Natural killer cell (primary cell): Measurements from ENCODE around the gene SLC23A2. TPM values are rescaled to one million over a fixed set of nuclear protein-coding genes. Genes with fewer than 3 reads are reported as not detected.

Experiments
- ATAC-seq, 3 donors: fragments of 150-1000 bp in 2 of 3; fragments of 200-7000 bp in 1 of 3; cut with Tn5 transposase; 1 replicate in 1 of 3; 2 replicates in 2 of 3; pipeline ENCODE4 v1.10.0; 2021; ENCODE audit warnings: mild to moderate bottlenecking in 2 of 3, moderate library complexity in 2 of 3
- DNase-seq, 2 donors: peaks; one replicate each; pipeline versions ENCODE4 v3.0.0 to v3.0.0-alpha.2; 2013 to 2021; ENCODE audit warnings: mixed read lengths in 1 of 2
- H3K27ac ChIP-seq: one replicate; pipeline ENCODE4 v1.5.1; 2013; ENCODE audit warnings: mild to moderate bottlenecking, low read length
- H3K27me3 ChIP-seq: one replicate; pipeline ENCODE4 v1.6.1; 2013; ENCODE audit warnings: low read length; ENCODE audit not compliant: control insufficient read depth, insufficient read depth
- H3K36me3 ChIP-seq: one replicate; pipeline ENCODE4 v1.6.1; 2013; ENCODE audit warnings: low read length; ENCODE audit not compliant: control insufficient read depth, insufficient read depth
- H3K4me1 ChIP-seq: one replicate; pipeline ENCODE4 v1.6.1; 2013; ENCODE audit warnings: low read length; ENCODE audit not compliant: control insufficient read depth, insufficient read depth
- H3K4me3 ChIP-seq: one replicate; pipeline ENCODE4 v1.5.1; 2013; ENCODE audit warnings: low read length
- H3K9me3 ChIP-seq: one replicate; pipeline ENCODE4 v1.6.1; 2013; ENCODE audit warnings: low read length; ENCODE audit not compliant: control insufficient read depth, insufficient read depth
- H3K27ac Mint-ChIP-seq, 2 donors: one replicate each; pipeline ENCODE4 v1.8.0; 2022; ENCODE audit warnings: mild to moderate bottlenecking in 2 of 2, mixed read lengths in 2 of 2, moderate library complexity in 1 of 2
- H3K27me3 Mint-ChIP-seq, 2 donors: one replicate each; pipeline ENCODE4 v1.8.0; 2022; ENCODE audit warnings: low read depth in 2 of 2, mixed read lengths in 2 of 2
- H3K36me3 Mint-ChIP-seq: one replicate; pipeline ENCODE4 v1.8.0; 2022; ENCODE audit warnings: mixed read lengths
- H3K4me1 Mint-ChIP-seq, 2 donors: one replicate each; pipeline ENCODE4 v1.8.0; 2022; ENCODE audit warnings: mixed read lengths in 2 of 2
- H3K4me3 Mint-ChIP-seq: one replicate; pipeline ENCODE4 v1.8.0; 2022; ENCODE audit warnings: mild to moderate bottlenecking, moderate library complexity, mixed read lengths
- H3K9me3 Mint-ChIP-seq, 2 donors: one replicate each; pipeline ENCODE4 v1.8.0; 2022; ENCODE audit warnings: mixed read lengths in 2 of 2
- CTCF ChIP-seq: fragments of 200-600 bp; IDR thresholded peaks from one replicate; pipeline ENCODE4 v1.8.0; 2022; ENCODE audit warnings: antibody characterized with exemption
- WGBS: methylation state at CpG from one replicate; pipeline ENCODE4 v1.1.7; 2013; ENCODE audit warnings: missing lambda C conversion rate; ENCODE audit not compliant: insufficient coverage; 5-methylcytosine and 5-hydroxymethylcytosine counted together
- intact Hi-C: fragments of 100-400 bp; cut with micrococcal nuclease; formaldehyde crosslinking; loops from one replicate; pipeline ENCODE4 v1.14.2; 2022
- total RNA-seq, 4 donors: library from RNA; stranded (reverse); fragments of 120-200 nt in 1 of 4; gene quantifications; one replicate each; pipeline versions ENCODE4 v1.2.3 to v1.2.4, GENCODE V29; 2013 to 2022

Gene SLC23A2
- total RNA-seq, 3 donors from 2014 or later (not counting 1 experiment from before 2014, with no cell fraction given), result 21.8 to 31.5 (median 26.0) TPM

GRCh38 chr20:4876301-4876700 is 125.0 kb downstream of the SLC23A2 start:
- no peak overlapping the region for H3K27ac Mint-ChIP-seq
- H3K36me3 ChIP-seq, result peaks cover 50% of the 10 kb centered on the region

GRCh38 chr20:4875578-4876067 is 125.7 kb downstream of the SLC23A2 start:
- DNase-seq, result no peak
- H3K27me3 ChIP-seq, result no peaks in the 10 kb centered on the region
- ATAC-seq, result no peak
- H3K4me1 ChIP-seq, result no peaks in the 10 kb centered on the region
- Mint-ChIP-seq H3K36me3 (no peaks in the 10 kb centered on the region), H3K4me3 (no peak overlapping the region), H3K4me1 (peaks cover 5 to 6% of the 10 kb centered on the region in 2 donors), H3K9me3 (no peaks in the 10 kb centered on the region), H3K27me3 (no peaks in the 10 kb centered on the region), H3K27ac (no peak overlapping the region)
- no peak overlapping the region for H3K4me3 ChIP-seq
- H3K9me3 ChIP-seq, result no peaks in the 10 kb centered on the region
- no peak for TF ChIP-seq CTCF
- H3K27ac ChIP-seq, result no peak overlapping the region
- intact Hi-C loops, result no loop called here
- WGBS, result 97% methylated on average over 16 of the region's 16 CpGs
- H3K36me3 ChIP-seq, result peaks cover 54% of the 10 kb centered on the region

More at GRCh38 chr20:4876301-4876700, 125.0 kb downstream of the SLC23A2 start:
- ATAC-seq (no peak), DNase-seq (no peak)
- Mint-ChIP-seq H3K36me3 (no peaks in the 10 kb centered on the region), H3K27me3 (no peaks in the 10 kb centered on the region), H3K4me3 (no peak overlapping the region), H3K9me3 (no peaks in the 10 kb centered on the region), H3K4me1 (peaks cover 12 to 13% of the 10 kb centered on the region in 2 donors)
- H3K4me1 ChIP-seq, result no peaks in the 10 kb centered on the region
- H3K9me3 ChIP-seq, result no peaks in the 10 kb centered on the region
- intact Hi-C loops, result no loop called here
- no peak overlapping the region for H3K4me3 ChIP-seq
- WGBS, result 87% methylated on average over 4 of the region's 4 CpGs
- H3K27ac ChIP-seq, result no peak overlapping the region
- no peaks in the 10 kb centered on the region for H3K27me3 ChIP-seq
- no peak for TF ChIP-seq CTCF

- peaks cover 10% of the 10 kb centered on the region for H3K36me3 Mint-ChIP-seq
- WGBS, result 100% methylated on average over 2 of the region's 2 CpGs
- no peak for TF ChIP-seq CTCF
- no peaks in the 10 kb centered on the region for H3K9me3 ChIP-seq
- intact Hi-C loops, result no loop called here
- DNase-seq (no peak), ATAC-seq (no peak)
- no peaks in the 10 kb centered on the region for H3K4me1 ChIP-seq
- H3K4me1 Mint-ChIP-seq, result no peaks in the 10 kb centered on the region
- H3K27ac ChIP-seq, result no peak overlapping the region
- H3K27me3 ChIP-seq, result no peaks in the 10 kb centered on the region
- no peak overlapping the region for H3K27ac Mint-ChIP-seq
- H3K27me3 Mint-ChIP-seq, result no peaks in the 10 kb centered on the region
- no peak overlapping the region for H3K4me3 Mint-ChIP-seq
- no peak overlapping the region for H3K4me3 ChIP-seq
- H3K36me3 ChIP-seq, result peaks cover 53% of the 10 kb centered on the region
- no peaks in the 10 kb centered on the region for H3K9me3 Mint-ChIP-seq
Observed at GRCh38 chr20:4873396-4873795, 127.9 kb downstream of the SLC23A2 start.

- no peak for TF ChIP-seq CTCF
- ATAC-seq (no peak), DNase-seq (no peak)
- no peaks in the 10 kb centered on the region for H3K27me3 ChIP-seq
- no peak overlapping the region for H3K27ac Mint-ChIP-seq
- H3K27ac ChIP-seq, result no peak overlapping the region
- no peaks in the 10 kb centered on the region for H3K27me3 Mint-ChIP-seq
- H3K4me3 ChIP-seq, result no peak overlapping the region
- no peaks in the 10 kb centered on the region for H3K9me3 ChIP-seq
- H3K4me1 ChIP-seq, result no peaks in the 10 kb centered on the region
- no peaks in the 10 kb centered on the region for H3K4me1 Mint-ChIP-seq
- H3K9me3 Mint-ChIP-seq, result no peaks in the 10 kb centered on the region
- no peak overlapping the region for H3K4me3 Mint-ChIP-seq
- WGBS, result 97% methylated on average over 6 of the region's 6 CpGs
- peaks cover 10% of the 10 kb centered on the region for H3K36me3 Mint-ChIP-seq
- intact Hi-C loops, result no loop called here
- H3K36me3 ChIP-seq, result peaks cover 51% of the 10 kb centered on the region
Observed at GRCh38 chr20:4871486-4871885, 129.8 kb downstream of the SLC23A2 start.
